TTC549 (cell line): ENCODE measurements around the gene CDH8.
"Not testable (repeated sequence)": the region's sequence is repeated elsewhere in the genome, so short reads cannot be mapped to it uniquely, and the experiment has no call there.

Source experiments
- FAIRE-seq: peaks from 2 replicates; lab custom pipeline; 2012; peaks lifted over from hg19 to GRCh38; lab: Jason Lieb, UNC

CDH8 gene

GRCh38 chr16:61836804-61837393, 199.3 kb downstream of the CDH8 start:
- FAIRE-seq, result no peak

GRCh38 chr16:61834082-61834481, 202.2 kb downstream of the CDH8 start:
- no peak for FAIRE-seq

GRCh38 chr16:61831351-61831917, 204.8 kb downstream of the CDH8 start:
- FAIRE-seq, result no peak

GRCh38 chr16:61829631-61830030, 206.6 kb downstream of the CDH8 start:
- FAIRE-seq, result no peak

- FAIRE-seq, result no peak
Observed at GRCh38 chr16:61823326-61823725, 212.9 kb downstream of the CDH8 start.

- FAIRE-seq, result no peak
Observed at GRCh38 chr16:61820820-61821219, 215.4 kb downstream of the CDH8 start.

- no peak for FAIRE-seq
Observed at GRCh38 chr16:61820398-61820797, 215.8 kb downstream of the CDH8 start.

- FAIRE-seq, result no peak
Observed at GRCh38 chr16:61818850-61819249, 217.4 kb downstream of the CDH8 start.

GRCh38 chr16:61817583-61818278, 218.5 kb downstream of the CDH8 start:
- FAIRE-seq, result no peak

GRCh38 chr16:61814726-61815347, 221.4 kb downstream of the CDH8 start:
- FAIRE-seq, result no peak

GRCh38 chr16:61813339-61813738, 222.9 kb downstream of the CDH8 start:
- no peak for FAIRE-seq

- FAIRE-seq, result no peak
Observed at GRCh38 chr16:61812251-61812650, 224.0 kb downstream of the CDH8 start.

GRCh38 chr16:61807551-61807950, 228.7 kb downstream of the CDH8 start:
- FAIRE-seq, result no peak

GRCh38 chr16:61801217-61801616, 235.0 kb downstream of the CDH8 start:
- FAIRE-seq, result not testable (repeated sequence)

- no peak for FAIRE-seq
Observed at GRCh38 chr16:61798741-61799140, 237.5 kb downstream of the CDH8 start.

GRCh38 chr16:61797961-61798507, 238.2 kb downstream of the CDH8 start:
- FAIRE-seq, result no peak

GRCh38 chr16:61797296-61797795, 238.9 kb downstream of the CDH8 start:
- FAIRE-seq, result no peak

- FAIRE-seq, result no peak
Observed at GRCh38 chr16:61792194-61792909, 243.9 kb downstream of the CDH8 start.

- FAIRE-seq, result no peak
Observed at GRCh38 chr16:61791464-61791863, 244.8 kb downstream of the CDH8 start.

- not testable (repeated sequence) for FAIRE-seq
Observed at GRCh38 chr16:61781855-61782254, 254.4 kb downstream of the CDH8 start.

GRCh38 chr16:61780161-61780560, 256.1 kb downstream of the CDH8 start:
- no peak for FAIRE-seq

- no peak for FAIRE-seq
Observed at GRCh38 chr16:61770301-61770700, 265.9 kb downstream of the CDH8 start.
